DMS 273 treated with DMSO at 0.1 percent for 48 hours (cell line): Measurements from ENCODE around the gene CDYL.

ENCODE experiments used
- DNase-seq: peaks from one replicate; lab custom pipeline; 2025; lab: John Stamatoyannopoulos, UW

The CDYL gene

DNA sequence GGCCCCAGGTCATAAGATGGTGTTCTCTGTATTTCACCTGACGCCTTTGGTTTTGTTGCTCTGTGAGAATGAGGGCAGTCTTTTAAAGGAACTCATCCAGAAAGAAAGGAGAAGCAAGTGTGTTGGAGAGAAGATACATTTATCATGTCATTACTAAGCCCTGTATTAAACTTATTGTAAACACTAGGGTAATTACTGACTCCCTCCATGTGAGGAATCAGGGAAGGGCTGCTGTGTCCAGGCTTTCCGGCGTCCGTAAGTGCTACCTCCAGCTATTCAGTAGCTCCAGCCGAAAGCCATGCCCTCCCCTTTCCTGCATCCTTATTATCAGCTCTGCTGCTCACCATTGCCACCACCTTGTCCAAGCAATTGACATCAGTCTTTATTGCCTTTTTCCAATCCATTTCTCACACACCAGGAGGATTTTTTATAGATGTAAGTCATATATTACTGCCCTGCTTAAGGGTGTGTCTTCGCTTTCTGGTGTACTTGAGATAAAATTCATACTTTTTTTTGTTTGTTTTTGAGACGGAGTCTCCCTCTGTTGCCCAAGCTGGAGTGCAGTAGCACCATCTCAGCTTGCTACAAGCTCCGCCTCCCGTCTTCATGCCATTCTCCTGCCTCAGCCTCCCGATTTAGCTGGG is 133.0 kb downstream of the CDYL start:
- DNase-seq, result no peak

DNA sequence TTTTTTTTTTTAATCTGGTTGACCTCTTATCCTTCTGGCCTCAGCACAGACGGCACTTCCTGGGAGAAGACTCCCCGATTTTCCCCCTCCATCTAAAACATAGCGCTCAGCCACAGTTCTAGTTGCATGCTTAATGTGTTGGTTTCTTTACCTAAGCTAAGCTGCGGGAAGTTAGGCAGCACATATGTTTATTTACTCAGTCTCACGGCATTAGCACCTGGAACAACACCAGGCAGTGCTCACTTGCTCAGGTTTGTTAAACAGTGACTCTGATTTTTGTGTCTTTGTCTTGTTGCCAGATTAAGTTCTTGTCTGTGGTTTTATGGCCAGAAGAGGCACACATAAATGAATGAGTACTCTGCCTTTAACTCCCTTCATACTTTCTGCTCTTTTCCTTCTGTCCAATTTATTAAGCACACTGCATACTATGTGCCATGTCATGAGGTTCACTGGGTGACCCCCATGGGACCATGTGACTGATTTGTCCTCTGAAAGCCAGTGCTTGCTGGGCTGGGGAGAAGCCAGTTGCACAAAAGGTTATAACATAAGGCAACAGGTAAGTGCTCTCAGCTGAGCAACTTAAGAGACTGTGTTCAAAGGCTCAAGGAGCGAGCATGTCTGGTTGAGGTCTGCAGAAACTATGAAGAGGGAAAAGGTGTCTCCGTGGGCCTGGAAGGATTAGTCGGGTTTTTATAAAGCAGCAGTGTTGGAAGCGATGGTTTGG is 134.0 kb downstream of the CDYL start:
- no peak for DNase-seq

DNA sequence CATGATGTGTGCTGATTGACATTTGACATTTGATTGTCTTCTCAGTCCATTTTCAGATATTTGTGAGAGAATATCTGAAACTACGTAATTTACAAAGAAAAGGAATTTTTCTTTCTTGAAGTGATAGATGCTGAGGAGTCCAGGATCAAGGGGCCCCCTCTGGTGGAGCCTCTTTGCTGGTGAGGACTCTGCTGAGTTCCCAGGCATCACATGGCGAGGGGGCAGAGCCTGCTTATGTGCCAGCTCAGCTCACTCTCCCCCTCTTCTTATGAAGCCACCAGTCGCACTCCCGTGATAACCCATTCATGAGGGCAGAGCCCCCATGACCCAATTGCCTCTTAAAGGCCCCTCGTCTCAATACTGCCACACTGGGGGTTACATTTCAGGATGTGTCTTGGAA is 136.4 kb downstream of the CDYL start:
- DNase-seq, result no peak

DNA sequence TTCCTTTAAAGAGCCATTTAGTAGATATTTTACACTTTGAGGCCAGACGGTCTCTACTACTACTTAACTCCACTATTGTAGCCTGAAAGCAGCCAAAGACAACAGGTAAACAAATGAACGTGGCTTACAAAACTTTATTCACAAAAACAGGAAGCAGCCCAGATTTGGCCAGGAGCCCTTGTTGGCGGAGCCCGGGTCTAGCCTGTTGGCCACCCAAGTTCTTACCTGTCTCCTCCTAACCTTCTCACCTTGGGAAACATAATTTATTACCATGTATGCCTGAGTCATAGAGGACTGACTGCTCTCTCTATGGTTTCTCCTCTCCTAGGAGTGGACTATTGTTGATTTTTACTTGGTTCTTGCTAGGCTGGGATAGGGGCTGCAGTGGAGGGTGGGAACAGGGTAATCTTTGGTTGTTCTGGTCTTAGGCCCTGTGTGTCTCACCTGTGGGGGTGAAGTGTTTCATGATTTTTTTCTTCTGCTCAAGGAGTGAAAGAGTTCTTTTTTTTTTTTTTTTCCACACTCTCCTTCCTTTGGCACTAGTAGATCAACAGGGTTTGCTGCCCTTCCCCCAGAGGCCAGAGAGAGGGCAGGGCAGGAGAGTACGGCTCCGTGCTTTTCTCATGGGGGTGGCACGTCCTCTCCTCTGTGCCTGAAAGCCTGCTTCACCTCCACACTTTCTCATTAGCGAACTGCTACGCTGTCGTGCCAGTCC is 137.7 kb downstream of the CDYL start:
- no peak for DNase-seq

DNA sequence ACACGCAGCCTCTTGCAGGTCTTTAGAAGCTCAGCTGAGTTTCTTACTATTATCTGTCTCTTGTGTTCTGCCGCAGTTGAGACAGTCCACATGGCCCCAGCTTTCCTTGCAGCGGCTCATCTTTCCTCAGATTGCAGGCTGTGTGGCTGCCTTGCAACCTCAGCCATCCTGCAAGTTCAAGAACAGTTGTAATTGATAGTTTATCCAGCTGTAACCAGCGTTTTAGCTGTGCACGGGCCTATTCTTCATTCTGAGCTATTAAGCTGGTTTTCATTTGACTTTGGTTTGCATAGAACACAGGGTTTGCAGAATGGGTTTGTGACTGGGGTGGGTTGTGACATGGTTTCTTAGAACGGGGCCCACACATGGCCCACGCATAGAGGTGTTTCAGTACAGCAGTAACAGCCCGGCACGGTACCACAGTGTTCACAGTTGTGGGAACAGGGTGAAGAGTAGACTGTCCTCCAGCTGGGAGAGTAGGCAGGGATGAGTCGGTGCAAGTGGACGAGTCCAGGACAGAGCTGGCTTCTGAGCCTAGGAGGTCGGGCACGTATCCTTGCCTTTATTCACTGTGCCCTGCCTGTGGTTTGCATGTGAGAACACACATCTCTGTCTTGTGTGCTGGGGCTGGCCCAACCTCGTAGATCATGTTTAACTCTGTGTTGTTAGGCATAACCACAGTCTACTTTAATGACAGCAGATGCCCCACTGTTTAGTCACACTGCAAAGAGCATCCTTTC is 138.4 kb downstream of the CDYL start:
- no peak for DNase-seq

DNA sequence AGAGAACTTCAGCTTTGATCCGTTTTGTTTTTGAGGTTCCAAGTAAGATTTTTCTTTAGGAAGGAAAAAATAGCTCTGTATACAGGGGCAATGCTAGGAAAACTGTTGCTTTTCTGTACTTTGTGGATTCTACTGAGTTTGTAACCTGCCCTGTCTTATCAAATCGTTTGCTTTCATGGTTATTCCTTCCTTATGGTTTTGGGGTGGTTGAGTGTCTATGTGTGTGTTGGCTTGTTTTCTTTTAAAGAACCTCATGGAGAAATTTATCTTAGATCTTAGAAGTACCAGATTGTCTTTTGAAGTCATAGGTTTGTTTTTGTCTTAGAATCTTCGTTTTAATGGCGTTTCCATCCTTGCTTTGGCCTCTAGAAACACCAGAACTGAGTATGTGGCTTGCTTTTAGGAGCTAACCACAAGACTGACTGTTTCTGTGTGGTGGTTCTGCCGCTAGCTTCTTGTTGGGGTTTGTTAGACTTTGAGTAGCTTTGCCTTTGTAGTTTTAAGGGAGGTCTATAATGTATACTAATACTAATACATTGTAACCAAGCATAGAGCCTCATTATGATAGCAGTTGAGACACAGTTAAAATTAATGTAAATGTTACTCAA is 140.9 kb downstream of the CDYL start:
- DNase-seq, result no peak

DNA sequence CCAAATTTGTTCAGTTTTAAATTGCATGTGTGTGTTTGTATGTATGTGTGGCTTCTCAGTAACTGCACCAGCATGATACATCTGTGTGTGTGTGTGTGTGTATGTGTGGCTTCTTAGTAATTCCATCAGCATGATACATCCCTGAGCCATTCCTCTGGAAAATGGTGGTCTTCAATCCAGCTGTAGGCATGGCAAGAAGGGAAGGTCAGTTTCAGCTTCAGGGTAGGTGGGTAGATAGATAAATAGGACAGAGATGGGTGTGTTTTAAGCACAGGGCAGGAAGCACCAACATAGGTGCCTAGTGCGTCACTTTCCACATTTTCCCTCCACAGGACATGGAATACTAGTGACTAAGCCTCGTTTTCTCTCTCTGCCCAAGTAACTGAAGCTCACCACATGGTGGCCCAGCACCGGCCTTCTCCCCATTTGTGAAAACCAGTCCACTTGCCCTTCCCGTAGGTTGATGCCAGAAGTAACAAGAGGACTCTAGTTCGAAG is 144.8 kb downstream of the CDYL start:
- no peak for DNase-seq

DNA sequence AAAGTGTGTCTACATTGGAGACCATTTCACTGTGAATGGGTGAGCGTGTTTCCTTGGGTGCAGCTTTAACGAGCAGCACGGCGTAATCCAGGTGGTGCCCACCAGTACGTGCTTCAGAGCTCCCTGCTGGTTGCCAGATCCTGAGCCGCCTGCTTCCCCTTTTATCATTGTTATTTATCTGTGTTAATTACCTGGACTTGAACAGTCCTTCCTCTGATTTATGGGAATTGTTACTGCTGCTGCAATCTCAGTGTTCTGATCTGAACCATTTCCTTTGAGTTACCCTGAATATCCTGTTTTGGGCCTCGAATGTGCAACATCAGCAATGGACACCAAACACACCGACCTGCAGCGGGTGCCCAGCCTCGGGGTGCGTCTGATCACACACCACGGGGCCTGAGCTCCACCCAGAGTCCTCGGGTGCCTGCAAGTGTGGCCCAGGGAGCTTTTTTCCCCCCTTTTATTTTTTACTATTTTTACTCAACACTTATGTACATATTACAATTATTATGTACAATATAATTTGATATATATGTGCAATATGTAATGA is 146.4 kb downstream of the CDYL start:
- no peak for DNase-seq

DNA sequence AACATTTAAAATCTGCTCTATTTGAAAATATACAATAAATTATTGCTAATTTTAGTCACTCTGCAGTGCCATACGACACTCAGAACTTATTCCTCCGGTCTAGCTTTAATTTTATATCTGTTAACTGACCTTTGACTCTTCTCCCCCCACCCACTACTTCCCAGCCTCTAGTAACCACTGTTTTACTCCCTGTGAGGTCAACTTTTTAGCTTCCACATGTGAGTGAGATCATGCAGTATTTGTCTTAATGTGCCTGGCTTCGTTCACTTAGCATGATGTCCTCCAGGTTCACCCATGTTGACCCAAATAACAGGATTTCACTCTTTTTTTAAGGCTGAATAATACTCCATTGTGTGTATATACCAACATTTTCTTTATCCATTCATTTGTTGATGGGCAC is 146.9 kb downstream of the CDYL start:
- no peak for DNase-seq

DNA sequence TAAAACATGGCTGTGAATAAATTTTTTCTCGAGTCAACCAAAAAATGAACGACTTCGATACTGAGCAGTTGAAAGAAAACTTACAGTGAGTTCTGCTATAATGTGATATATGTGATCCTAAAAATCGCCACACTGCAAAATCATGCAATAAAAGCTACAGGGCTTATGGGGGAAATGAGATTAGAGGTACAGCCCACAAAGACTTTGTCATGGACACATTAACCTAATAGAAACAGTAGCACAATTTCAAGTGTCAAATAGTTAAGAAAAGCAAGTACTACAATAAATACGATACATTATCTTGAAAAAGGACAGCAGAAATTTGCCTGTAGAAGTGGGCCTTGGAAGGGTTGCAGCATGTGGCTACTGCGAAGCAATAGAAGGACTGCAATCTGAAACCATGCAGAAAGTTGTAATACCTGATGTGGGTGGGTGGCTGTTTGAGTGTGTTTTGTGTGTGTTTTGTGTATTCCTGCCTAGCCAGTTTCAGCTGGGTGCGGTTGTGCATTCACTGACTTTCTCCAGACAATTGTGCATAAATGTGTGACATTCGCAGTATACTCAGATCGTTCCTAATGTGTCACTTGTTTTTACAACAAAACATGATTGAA is 148.6 kb downstream of the CDYL start:
- DNase-seq, result no peak

DNA sequence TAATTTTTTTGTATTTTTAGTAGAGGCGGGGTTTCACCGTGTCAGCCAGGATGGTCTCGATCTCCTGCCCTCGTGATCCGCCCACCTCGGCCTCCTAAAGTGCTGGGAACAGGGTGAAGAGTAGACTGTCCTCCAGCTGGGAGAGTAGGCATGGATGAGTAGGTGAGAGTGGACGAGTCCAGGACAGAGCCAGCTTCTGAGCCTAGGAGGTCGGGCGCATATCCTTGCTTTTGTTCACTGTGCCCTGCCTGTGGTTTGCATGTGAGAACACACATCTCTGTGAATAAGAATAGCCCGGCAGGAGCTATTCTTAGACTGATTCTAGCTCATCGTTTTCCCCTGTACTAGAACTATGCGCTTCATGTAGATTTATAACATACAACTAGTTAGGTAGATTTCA is 149.4 kb downstream of the CDYL start:
- no peak for DNase-seq

DNA sequence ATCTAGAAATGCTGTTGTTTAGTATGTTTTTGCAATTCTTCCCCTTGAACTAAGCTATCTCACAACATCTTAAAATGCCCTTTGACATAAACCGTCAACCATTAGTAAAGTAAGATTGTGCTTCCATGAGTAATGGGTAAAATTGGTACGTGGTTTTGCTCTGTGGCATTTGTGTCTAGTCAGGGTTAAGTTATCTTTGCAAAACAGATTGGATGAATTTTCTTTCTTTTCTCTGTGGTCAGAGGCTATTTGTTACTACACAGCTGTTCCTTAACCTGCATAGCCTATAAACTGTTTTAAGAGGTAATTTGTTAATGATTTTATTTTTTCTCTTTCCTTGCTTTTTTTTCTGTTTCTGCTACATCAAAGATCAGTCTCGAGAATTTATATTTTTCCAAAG is 152.2 kb downstream of the CDYL start:
- DNase-seq, result no peak

DNA sequence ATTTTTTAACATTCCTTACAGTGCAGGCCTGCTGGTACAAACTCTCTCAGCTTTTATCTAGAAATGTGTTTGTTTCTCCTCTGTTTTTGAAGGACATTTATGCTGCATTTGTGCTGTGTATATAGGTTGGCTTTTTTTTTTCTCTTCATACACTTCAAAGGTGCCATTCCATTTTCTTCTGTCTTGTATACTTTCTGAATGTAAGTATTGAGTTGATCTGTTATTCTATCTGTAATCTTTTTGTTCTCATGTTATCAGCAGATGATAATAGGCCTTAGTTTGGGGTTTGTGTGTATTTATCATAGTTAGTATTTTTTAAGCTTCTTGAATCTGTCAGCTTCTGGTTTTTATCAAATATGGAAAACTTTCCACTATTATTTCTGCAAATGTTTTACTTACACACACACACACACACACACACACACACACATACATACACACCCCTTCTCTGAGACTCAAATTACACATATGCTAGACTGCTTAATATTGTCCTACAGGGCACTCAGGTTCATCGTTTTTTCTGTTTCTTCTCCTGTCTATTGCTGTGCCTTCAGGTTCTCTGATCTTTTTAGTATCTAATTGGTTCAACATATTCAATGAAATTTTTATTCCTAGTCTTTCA is 153.0 kb downstream of the CDYL start:
- DNase-seq, result no peak

DNA sequence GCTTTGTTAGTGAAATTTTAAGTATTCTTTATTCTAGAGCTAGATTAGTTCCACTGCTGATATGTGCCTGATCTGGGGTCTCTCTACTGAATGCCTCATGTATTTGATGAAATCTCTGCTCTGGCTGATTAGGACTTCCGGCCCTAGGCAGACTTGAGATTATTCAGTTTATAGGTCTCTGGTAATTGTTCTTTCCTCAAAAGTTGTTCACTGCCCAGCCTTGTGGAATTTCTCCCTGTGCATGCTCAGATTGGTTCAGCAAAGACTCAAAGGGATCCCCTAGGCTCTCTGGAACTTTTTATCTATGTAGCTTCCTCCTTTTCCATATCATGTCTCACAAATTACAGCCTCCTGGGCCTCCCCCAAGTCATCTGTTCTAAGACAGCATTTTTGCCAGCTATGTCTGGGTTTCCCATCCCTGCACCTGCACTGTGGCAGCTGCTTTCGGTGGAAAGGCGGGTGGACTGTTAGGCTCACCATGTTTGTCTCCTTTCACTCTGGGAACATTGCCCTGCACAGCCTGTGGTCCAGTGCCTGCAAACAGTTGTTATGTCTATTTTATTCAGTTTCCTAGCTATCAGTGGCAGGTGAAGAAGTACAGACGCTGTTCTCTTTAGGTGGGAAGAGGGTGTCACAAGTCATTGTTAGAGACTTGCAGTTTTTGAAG is 154.0 kb downstream of the CDYL start:
- no peak for DNase-seq

DNA sequence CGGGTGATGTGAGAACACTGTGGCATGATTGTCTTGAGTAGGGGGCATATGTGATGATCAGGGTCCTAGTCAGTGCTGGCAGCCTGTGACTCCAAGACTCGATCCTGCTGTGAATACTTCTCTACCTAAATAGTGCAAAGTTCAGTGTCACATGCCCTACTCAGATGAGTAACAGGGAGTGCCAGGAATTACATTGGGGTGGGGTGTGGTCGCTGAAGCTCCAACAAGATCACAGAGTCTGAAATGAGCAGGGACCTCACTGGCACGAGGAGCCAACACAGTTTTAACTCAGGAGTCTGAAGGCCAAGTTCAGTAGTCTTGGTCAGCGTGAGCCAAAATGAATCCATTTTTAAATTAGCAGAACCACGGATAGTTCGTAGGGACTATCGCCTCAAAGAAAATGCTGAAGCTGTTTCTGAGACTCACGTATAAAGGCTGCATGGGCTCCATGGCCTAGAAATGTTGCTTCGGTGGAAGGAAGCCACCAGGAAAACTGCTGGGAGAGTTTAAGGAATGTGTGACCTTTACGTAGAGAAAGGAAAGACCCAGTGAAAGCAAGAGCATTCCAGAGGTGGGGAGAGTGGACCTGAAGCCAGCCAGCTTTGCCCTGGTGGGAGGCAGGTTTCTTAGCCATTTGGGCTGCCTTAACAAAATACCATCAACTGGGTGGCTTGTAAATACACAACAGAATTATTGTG is 155.5 kb downstream of the CDYL start:
- no peak for DNase-seq

DNA sequence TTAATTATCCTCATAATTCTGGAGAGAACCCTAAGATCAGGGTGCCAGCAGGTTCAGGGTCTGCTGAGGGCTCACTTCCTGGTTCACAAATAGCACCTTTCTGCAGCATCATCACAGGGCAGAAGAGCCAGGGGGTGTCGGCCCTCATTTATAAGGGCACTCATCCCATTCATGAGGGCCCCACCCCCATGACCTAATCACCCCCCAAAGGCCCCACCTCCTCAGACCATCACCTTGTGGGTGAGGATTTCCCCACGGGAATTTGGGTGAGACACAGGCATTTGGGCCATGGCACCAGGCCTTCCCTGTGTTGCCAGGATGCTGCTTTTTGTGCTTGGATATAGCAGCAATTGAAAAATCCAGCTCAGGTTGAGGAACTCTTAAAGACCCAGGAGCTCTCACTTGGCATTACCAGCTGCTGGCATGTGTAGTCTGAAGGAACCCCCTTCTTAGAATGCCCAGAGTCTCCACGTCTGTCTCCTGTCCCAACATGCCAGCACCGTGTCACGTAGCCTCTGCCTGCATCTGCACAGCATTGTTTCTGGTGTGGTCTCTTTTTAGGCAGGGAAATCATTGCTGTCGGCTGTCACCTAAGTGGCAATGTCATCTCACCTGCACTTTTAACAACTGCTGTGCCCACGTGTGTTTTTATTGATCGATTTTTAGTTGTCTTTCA is 156.2 kb downstream of the CDYL start:
- DNase-seq, result no peak

DNA sequence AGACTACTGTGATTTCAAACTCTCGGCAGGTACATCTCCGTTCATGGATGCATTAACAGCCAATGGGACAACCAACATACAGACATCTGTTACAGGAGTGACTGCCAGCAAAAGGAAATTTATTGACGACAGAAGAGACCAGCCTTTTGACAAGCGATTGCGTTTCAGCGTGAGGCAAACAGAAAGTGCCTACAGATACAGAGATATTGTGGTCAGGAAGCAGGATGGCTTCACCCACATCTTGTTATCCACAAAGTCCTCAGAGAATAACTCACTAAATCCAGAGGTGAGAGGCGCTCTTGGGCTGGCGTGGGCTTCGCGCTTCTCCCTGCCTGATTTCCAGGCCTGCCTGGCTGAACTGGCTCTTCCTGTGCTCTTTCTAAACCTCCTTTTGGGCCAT is 159.3 kb downstream of the CDYL start:
- DNase-seq, result no peak

DNA sequence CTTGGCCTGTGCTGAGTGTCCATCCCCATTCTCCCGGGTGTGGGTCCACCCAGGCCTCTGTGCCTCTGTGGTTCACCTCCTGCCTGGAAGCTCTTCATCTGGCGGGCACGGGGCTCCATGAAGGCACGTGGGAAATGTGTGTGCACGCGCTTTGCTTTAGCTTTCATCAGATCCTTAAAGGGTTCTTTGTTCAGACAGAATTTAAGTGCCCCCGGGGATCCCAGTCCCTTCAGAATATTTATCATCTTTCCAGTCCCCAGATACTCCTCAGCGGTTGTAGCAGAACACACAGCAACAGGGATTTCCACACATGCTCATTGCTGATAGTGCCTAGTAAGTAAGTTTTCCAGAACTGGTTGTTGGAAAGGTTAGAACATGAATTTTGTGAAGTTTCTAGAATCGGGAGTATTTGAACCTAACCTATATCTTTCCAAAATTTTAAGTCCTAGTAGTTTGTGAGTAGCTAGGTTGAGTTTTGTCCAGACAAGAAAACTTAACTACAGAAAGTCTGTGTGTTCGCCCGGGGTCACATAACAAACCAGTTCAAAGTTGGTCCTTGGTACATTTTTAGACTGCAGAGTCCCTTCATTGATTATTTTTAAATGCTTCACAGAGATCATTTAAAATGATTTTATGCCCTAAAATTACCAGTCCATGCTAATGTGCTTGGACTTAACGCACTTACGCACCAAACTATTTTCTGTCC is 159.9 kb downstream of the CDYL start:
- DNase-seq, result no peak

DNA sequence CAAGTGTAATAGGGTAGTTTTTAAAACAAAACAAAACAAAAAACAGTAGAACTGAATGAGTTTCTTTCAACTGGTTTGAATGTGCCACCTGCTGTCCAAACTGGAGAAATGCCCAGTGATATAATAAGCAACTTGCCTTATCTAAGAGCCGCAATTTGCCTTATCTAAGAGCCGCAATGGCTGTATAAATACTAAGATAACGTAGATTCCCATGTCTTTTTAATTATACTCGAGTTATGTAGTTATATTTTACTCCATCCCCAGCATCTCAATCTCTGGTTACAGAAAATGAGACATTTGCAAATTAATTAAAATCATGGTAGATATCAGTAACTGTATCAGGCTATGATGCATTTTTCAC is 160.5 kb downstream of the CDYL start:
- DNase-seq, result peak; percentile 19
